ENCODE measurements around the gene NLRC5. TPM values are rescaled to one million over a fixed set of nuclear protein-coding genes. Genes with fewer than 3 reads are reported as not detected.

NLRC5 gene
- total and polyA plus RNA-seq, 9 of the 15 experiments (the other 6 are each of a cell fraction or from before 2014, with no cell fraction given), result 0.59 to 0.71 TPM; not detected in 7

- Histone ChIP-seq H3K4me1 (replicated peaks in 1 of 2; ENCODE audit: control insufficient read depth in 2 of 2, insufficient read depth in 2 of 2, low read length in 2 of 2) (no peaks in the 10 kb centered on the region; a peak in 1 of 5 replicates), H2AFZ (ENCODE audit: low read depth, low read length) (no peak overlapping the region), H3K9me1 (ENCODE audit: control insufficient read depth, insufficient read depth, low read length) (no peaks in the 10 kb centered on the region), H3K9me3 (replicated peaks; ENCODE audit: control insufficient read depth, insufficient read depth, low read depth, low read length) (no peaks in the 10 kb centered on the region), H3K9ac (ENCODE audit: insufficient read depth in 1 of 2, low read depth in 2 of 2, low read length in 2 of 2) (0 out of 4 replicates have a peak overlapping the region, but pooled peaks of 1 of the 2 experiments have one; percentile 20), H3K27me3 (ENCODE audit: control insufficient read depth in 2 of 2, insufficient read depth in 2 of 2, low read length in 2 of 2) (peaks cover 7 to 24% of the 10 kb centered on the region in 2 experiments; a peak in 4 of 5 replicates), H3K27ac (ENCODE audit: extremely low read depth, low read depth, low read length) (no peak overlapping the region), H3K4me2 (ENCODE audit: insufficient read depth, low read length) (no peak overlapping the region), H3K79me2 (ENCODE audit: control insufficient read depth, insufficient read depth, low read length) (no peaks in the 10 kb centered on the region), H3K36me3 (ENCODE audit: control insufficient read depth, insufficient read depth, low read length) (no peaks in the 10 kb centered on the region), H3K4me3 (no peak overlapping the region), H4K20me1 (replicated peaks; ENCODE audit: control insufficient read depth, insufficient read depth, low read length) (peaks cover 4% of the 10 kb centered on the region; the same call in 1 of the 2 replicates)
- peak; percentile 82 to 86 (median 84) for DNase-seq (ENCODE audit: extremely low read depth in 1 of 4, low spot score in 3 of 4)
- ATAC-seq, result peak; percentile 91
- intact Hi-C loops (cut with micrococcal nuclease), result loop anchor here (1.0 to 10.0 kb wide), 4 partner anchors 84 to 430 kb away; no protein-coding TSS in a partner anchor
- in situ Hi-C loops (cut with MboI), result loop anchor here (10.0 kb wide), 1 partner anchor 330 kb away; no protein-coding TSS in a partner anchor
- no TSS peak for BruUV-seq (replicated peaks)
- CTCF ChIA-PET (ENCODE audit: low intra/inter-chr PET ratio), result interaction anchor here (1.4 to 4.2 kb wide), 2 partner anchors 83 to 338 kb away, joined by 5 to 34 read pairs; no protein-coding TSS in a partner anchor
- POLR2A ChIA-PET, result interaction anchor here (0.7 to 1.4 kb wide), 6 partner anchors 8 to 127 kb away, joined by 3 read pairs; no protein-coding TSS in a partner anchor
- FAIRE-seq, result peak; percentile 99
- 10% methylated on average over 9 of the region's 9 CpGs for WGBS (ENCODE audit: insufficient coverage, low coverage, missing lambda C conversion rate)
- TF ChIP-seq NFYB (IDR thresholded peaks at IDR 0.05; ENCODE audit: extremely low read depth, insufficient read length), result no peak
- no peak for TF ChIP-seq FOXK2 (conservative IDR thresholded peaks at IDR 0.05 in 1 of 2, IDR thresholded peaks at IDR 0.05 in 1 of 2; ENCODE audit: low read depth in 2 of 2)
- TF ChIP-seq NFATC3 (IDR thresholded peaks at IDR 0.05), result no peak
- TF ChIP-seq NEUROD1 (IDR thresholded peaks at IDR 0.05; ENCODE audit: borderline replicate concordance, low read depth, low read length, partially characterized antibody), result peak; percentile 52
- TF ChIP-seq ELF2 (CRISPR knock-in tag; IDR thresholded peaks at IDR 0.05), result no peak
- TF ChIP-seq ZNF445 (CRISPR knock-in tag; IDR thresholded peaks at IDR 0.05; ENCODE audit: low read depth), result no peak
- TF ChIP-seq MLLT1 (IDR thresholded peaks at IDR 0.05), result 0 out of 4 replicates have a peak, but pooled peaks of 1 of the 2 experiments have one; percentile 26
- TF ChIP-seq E2F1 (CRISPR knock-in tag; IDR thresholded peaks at IDR 0.05), result no peak
- no peak for TF ChIP-seq ZNF41 (CRISPR knock-in tag; conservative IDR thresholded peaks at IDR 0.05)
- no peak for TF ChIP-seq ZNF277 (CRISPR knock-in tag; IDR thresholded peaks at IDR 0.05; ENCODE audit: borderline replicate concordance)
- no peak for TF ChIP-seq PML (IDR thresholded peaks at IDR 0.05; ENCODE audit: low read length)
- no peak for TF ChIP-seq ETV6 (IDR thresholded peaks at IDR 0.05; ENCODE audit: borderline replicate concordance in 1 of 2, low read depth in 2 of 2, low read length in 1 of 2)
- no peak for TF ChIP-seq ETV6 (CRISPR knock-in tag; IDR thresholded peaks at IDR 0.05; ENCODE audit: borderline replicate concordance)
- TF ChIP-seq MXD1 (CRISPR knock-in tag; IDR thresholded peaks at IDR 0.05; ENCODE audit: borderline replicate concordance, poor library complexity, severe bottlenecking), result no peak
- peak in 1 of 2 experiments; percentile 62; a peak in 2 of 4 replicates for TF ChIP-seq RCOR1 (IDR thresholded peaks at IDR 0.05; ENCODE audit: borderline replicate concordance in 1 of 2, low read depth in 2 of 2, low read length in 2 of 2)
- 0 out of 2 replicates have a peak, but pooled peaks have one; percentile 23 for TF ChIP-seq MTA3 (IDR thresholded peaks at IDR 0.05; ENCODE audit: borderline replicate concordance)
Observed at GRCh38 chr16:57084257-57084770, 95.0 kb downstream of the NLRC5 start.
